HG03175 (cell line): ENCODE measurements around the gene MTAP.

Source experiments
- ATAC-seq: cut with Tn5 transposase; IDR thresholded peaks from one replicate; pipeline ENCODE4 v1.9.1; 2021; ENCODE audit warnings: mild to moderate bottlenecking, moderate library complexity; ENCODE audit not compliant: unreplicated experiment

MTAP gene

DNA sequence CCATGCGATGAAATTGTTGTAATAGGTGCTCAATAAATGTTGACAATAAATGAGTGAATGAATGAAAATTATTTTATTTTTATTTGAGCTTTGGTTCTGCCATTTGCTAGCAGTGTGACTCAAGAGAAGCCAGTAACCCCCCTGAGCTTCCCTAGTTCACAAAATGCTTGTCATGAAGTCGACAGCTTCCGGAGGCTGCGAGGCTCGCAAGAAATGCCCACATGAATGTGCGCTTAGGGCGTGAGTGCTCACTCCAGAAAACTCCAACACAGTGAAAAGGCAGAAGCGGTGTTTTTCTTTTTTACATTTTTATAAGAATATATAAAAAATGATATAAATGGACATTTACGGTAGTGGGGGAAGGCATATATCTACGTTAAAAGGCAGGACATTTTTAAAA, 165.3 kb downstream of the MTAP start:
- no peak for ATAC-seq

DNA sequence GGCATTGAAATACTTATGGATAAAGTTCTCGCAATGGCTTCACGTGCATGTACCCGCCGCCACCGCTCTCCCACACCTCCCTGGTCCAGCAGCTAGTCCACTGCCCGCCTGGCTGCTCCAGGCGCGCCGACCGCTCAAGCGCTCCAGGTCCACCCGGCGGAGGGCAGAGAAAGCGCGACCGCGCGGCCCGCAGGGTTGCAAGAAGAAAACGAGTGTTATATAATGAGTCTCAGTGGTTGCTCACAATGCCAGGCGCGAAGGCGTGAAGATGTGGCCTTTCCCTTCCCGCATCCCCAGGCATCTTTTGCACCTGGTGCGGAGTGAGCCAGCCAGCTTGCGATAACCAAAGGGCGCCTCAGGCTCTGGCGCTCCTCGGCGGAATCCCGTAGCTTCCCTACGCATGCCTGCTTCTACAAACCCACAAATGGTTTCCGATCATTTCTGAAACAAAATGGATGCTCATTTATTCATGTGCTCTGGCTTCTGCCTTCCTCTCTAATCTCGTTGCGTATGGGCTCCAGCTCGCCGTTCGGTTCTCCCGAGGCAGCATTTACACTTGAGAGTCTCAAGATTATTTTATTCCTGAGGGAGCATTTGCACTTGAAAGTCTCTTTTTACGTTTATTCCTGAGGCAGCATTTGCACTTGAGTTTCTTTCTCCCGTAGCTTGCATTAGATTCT, 166.0 kb downstream of the MTAP start:
- no peak for ATAC-seq

DNA sequence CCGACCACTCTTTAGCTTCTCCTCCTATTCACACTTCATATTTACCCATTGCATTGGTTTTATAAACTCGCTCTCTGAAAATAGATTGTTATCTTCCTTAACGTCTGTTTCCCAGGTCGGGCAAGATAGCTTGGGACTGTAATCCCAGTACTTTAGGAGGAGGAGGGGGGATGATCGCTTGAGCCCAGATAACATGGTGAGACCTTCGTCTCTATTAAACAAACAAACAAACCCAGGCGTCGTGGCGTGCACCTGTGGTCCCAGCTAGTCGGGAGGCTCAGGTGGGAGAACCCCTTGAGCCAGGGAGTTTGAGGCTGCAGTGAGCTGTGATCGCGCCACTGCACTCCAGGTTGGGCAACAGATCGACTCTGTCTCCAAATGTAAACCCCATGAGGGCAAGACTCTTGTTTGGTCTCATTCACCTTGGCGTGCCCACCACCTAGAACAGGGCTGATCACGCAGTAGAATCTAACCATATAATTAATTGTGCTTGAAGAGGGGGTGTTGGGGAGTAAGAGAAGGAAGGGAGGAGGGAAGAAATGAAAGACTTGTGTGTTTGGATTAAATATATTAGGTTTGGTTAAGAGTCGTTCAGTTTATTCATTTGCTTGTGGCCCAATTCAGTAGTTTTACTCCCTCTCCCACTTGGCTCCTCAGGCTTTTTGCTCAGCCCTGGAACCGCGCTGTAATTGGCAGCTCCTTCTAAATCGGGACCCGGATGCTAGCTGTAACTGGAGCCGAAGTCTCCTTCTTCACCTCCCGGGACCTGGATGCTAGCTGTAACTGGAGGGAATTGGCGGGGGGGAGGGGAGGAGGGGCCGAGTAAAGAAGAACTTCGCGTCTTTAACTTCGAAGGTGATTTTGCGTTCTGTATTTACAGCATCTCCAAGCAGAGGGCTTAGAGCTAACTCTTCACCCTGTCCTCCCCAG, 166.8 kb downstream of the MTAP start:
- no peak for ATAC-seq

DNA sequence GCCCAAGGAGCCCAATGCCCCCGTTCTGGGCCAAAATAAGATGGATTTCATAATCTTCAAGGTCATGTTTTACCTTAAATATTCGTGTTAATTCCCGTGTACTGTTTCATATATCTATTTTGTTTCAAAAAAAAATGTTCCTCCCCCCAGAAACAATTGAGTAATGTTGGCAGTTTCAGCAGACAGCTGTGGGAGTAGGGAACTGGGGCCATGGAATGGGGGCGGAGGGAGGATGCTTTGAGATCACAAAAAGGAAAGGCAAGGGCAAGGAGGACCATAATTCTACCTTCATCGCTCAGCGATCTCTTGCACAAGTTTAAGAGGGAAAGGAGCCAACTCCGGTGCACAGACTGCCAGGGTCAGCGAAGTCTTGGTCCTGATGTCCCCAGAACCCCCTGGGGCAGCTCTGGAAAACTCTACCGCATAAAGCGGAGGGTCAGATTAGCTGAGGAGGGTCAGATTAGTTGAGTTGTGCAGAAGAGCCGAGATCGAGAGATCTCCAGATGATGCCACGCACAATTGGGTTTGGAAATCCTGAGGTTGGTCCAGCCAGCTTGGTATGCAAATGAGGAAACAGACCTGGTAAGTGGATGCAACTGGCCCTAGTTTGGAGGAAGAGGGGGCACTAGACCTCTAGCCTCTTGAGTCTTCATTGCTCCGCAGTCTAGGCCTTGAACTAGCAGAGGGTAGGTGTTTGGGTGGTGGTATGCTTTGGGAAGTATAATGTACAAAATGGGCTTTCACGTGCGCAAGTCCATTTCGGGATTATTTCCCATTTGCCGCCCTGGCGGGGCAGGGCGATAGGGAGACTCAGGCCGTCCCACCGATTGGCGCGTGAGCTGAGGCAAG, 167.7 kb downstream of the MTAP start:
- no peak for ATAC-seq

DNA sequence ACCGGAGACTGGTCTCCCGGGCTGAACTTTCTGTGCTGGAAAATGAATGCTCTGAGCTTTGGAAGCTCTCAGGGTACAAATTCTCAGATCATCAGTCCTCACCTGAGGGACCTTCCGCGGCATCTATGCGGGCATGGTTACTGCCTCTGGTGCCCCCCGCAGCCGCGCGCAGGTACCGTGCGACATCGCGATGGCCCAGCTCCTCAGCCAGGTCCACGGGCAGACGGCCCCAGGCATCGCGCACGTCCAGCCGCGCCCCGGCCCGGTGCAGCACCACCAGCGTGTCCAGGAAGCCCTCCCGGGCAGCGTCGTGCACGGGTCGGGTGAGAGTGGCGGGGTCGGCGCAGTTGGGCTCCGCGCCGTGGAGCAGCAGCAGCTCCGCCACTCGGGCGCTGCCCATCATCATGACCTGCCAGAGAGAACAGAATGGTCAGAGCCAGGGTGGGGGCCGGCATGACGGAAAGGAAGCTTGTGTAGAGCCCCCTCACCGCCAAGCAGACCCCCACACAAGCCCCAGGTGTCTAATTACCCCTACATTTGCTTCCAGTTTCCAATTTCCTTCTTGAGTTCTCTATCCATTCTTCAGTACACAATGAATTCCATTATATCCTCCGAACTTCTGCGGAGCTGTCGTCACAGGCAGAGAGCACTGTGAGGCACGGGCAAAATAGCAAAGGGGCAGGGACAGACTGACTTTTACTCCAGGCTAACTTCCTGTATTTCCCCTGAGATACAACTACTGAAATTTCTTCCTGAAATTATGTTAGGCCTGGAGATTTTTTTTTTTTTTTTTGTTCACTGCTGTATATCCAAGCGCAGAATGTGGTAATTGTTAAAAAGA, 168.6 kb downstream of the MTAP start:
- no peak for ATAC-seq

DNA sequence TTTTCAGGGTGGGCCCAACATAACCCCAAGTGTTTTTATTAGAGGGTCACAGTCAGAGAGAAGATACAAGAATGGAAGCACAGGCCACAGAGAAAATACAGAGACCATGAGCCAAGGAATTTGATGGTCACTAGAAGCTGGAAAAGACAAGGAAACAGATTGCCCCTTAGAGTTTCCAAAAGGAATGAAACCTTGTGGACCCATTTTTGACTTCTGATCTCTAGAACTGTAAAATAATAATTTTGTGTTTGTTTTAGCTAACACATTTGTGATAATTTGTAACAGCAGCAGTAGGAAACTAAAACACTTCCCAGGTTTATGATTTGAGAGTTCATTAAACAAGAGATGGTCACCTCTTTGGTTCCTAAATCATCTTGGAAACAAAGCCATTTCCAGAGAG, 169.9 kb downstream of the MTAP start:
- ATAC-seq = no peak

DNA sequence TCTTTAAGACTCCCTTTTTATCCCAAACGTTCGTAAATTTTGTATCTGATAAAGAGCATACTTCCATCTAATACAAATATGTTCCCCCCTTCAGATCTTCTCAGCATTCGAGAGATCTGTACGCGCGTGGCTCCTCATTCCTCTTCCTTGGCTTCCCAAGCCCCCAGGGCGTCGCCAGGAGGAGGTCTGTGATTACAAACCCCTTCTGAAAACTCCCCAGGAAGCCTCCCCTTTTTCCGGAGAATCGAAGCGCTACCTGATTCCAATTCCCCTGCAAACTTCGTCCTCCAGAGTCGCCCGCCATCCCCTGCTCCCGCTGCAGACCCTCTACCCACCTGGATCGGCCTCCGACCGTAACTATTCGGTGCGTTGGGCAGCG, 171.9 kb downstream of the MTAP start:
- no peak for ATAC-seq

DNA sequence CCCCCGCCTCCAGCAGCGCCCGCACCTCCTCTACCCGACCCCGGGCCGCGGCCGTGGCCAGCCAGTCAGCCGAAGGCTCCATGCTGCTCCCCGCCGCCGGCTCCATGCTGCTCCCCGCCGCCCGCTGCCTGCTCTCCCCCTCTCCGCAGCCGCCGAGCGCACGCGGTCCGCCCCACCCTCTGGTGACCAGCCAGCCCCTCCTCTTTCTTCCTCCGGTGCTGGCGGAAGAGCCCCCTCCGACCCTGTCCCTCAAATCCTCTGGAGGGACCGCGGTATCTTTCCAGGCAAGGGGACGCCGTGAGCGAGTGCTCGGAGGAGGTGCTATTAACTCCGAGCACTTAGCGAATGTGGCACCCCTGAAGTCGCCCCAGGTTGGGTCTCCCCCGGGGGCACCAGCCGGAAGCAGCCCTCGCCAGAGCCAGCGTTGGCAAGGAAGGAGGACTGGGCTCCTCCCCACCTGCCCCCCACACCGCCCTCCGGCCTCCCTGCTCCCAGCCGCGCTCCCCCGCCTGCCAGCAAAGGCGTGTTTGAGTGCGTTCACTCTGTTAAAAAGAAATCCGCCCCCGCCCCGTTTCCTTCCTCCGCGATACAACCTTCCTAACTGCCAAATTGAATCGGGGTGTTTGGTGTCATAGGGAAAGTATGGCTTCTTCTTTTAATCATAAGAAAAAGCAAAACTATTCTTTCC, 172.4 kb downstream of the MTAP start:
- ATAC-seq = peak; percentile 51

DNA sequence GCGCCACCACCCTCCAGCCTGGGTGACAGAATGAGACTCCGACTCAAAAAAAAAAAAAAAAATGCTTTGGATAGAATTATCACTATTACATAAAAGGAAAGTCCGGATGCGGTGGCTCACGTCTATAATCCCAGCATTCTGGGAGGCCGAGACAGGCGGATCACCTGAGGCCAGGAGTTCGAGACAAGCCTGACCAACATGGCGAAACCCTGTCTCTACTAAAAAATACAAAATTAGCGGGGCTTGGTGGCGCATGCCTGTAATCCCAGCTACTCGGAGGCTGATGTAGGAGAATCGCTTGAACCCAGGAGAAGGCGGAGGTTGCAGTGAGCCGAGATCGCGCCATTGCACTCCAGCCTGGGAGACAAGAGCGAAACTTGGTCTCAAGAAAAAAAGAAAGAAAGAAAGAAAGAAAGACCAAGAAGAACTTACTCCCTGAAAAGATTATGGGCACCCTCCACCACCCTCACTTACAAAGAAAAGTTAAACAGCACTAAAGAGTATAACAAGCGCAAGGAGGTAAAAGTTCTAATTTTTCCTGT, 174.0 kb downstream of the MTAP start:
- no peak for ATAC-seq

DNA sequence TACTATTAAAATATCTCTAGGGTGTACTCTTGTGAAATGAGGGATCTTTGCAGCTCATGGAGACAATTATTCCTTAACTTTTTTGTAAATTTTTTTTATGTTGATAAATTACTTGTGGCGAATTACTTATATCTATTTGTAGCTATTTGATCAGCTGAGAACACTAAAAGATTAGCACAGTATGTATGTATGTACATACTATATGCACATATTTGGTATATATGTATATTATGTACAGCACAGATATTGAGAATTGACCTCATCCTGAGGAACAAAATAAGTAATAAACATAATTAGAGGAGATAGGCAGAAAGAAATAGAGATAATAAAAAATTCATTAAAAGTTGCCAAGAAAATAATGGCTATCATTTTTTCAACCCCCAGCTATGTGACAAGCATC, 180.0 kb downstream of the MTAP start:
- no peak for ATAC-seq

DNA sequence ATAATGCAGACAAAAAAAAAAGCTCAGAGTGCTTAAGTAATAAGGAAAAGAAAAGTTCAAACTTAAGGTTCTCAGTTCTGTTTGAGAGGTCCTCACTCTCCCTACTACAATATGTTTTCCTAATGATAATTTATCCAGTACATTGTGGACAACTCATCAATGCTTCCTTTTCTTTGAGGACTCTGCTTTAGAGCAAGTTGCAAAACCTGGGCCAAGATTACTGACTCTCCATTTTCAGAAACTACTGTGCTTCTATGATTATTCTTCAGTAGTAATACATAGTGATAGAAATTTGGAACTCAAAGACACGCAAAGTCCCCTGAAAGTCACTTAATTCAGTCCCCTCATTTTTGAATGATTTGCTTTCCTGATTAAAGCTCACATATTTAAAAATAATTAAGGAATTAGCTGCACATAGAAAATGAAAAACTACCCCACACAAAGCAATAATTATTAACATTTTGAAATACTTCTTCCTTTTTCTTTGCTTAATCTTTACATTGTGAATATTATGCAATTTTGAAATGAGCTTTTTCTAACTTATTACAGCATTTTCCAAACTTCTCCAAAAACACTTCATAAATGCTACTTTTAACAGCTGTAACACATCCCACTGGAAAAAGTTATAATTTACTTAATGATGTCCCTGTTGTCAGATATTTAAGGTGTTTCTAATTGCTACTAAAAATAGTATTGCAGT, 180.6 kb downstream of the MTAP start:
- no peak for ATAC-seq

DNA sequence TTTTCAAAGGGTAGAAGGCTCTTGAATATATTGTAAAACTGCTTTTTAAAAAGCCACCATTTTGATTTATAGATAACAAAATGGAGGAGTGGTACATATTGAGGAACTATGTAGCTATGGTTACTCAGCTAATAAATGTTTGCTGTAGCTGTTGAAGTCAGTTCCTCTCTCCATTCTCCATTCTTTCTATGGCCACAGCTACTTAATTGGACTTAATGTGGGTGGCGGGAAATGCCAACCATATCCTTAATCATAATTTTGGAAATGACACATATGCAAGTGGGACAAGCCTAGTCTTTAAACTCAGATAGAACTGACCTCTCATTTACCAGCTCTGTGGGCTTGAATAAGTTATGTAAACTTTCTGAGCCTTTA, 181.1 kb downstream of the MTAP start:
- ATAC-seq = no peak

DNA sequence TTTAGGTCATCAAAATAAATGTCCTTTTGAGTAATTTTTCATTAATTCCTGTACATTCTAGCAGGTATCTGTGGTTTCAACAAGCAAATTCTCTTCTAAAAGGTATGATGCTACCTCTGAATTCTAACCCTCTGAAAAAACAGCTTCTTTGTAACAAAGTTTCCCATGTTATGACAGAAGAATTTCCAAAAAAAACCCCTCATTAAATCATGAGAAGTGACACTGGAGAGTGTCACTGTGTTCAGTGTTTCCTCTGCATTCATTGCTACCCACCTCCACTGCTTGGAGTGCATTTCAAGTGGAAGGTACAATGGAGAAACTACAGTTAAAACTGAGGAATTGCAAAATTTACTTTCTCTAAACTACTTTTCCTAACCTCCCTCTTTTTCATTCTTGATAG, 181.7 kb downstream of the MTAP start:
- no peak for ATAC-seq

DNA sequence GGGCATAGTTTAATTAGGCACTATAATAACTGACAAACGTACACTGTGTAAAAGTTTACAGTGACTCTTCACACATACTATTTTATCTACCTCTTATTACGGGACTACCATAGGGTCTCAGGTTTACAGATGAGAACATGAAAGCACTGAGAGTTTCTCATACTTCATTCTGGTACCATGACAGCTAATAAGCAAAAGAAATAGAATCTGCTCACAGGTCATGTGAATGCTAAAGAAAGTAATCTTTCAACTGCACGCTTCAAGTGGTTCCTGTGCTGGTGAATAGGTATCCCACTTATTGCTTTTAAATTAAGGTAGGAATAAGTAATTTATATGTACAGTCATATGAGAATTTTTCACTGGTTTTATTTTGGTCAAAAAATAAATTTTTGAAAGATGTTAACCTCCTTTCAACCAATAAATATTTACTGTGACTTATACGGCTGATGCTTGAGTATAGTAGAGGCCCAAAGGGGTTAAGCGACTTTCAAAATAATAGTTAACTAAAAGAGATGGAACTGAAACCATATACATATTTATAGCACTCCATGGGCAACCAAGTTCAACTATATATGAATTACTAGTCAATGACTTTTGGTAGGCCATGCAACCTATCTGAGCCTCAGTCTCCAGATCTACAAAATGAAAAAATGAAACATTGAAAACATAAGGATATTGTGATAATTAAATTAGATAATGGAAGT, 183.7 kb downstream of the MTAP start:
- ATAC-seq = peak; percentile 76
